Erythroblast (primary cell): ENCODE measurements around the gene CENPS.
A peak's percentile ranks its signal among the peaks of the same experiment; 100 is the strongest.

Experiments
- GATA1 ChIP-seq: IDR thresholded peaks from 2 replicates; pipeline ENCODE4 v1.6.1; 2011; ENCODE audit warnings: low read depth, mild to moderate bottlenecking, control low read depth, low read length, moderate library complexity
- POLR2A ChIP-seq: IDR thresholded peaks from 2 replicates; pipeline ENCODE4 v1.6.1; 2011; ENCODE audit warnings: mild to moderate bottlenecking, low read length

GRCh38 chr1:10472220-10473144, 42.2 kb downstream of the CENPS start, which contains the start of gene DFFA:
- TF ChIP-seq POLR2A (peak; percentile 59), GATA1 (no peak)
